Activated naive CD4-positive, alpha-beta T cell treated with anti-CD3 and anti-CD28 coated beads for 36 hours (primary cell): Measurements from ENCODE around the gene ZFP91. TPM values are rescaled to one million over a fixed set of nuclear protein-coding genes. Genes with fewer than 3 reads are reported as not detected.

Experiments used
- CTCF ChIA-PET: fragments of 350-600 bp; sonication (Branson Sonifier 250); formaldehyde crosslinking; loops from one replicate; lab custom pipeline; 2021; ENCODE audit warnings: antibody characterized with exemption; lab: Charles Lee
- DNase-seq: peaks from one replicate; pipeline ENCODE4 v3.0.0-alpha.2; 2020
- H3K27ac Mint-ChIP-seq: one replicate; pipeline ENCODE4 v1.8.0; 2021; ENCODE audit warnings: mild to moderate bottlenecking, mixed read lengths
- H3K27me3 Mint-ChIP-seq: one replicate; pipeline ENCODE4 v1.8.0; 2021; ENCODE audit warnings: low read depth, mixed read lengths
- H3K36me3 Mint-ChIP-seq: one replicate; pipeline ENCODE4 v1.8.0; 2021; ENCODE audit warnings: low read depth, mixed read lengths
- H3K4me1 Mint-ChIP-seq: one replicate; pipeline ENCODE4 v1.8.0; 2021; ENCODE audit warnings: low read depth, mixed read lengths
- H3K4me3 Mint-ChIP-seq: one replicate; pipeline ENCODE4 v1.8.0; 2021; ENCODE audit warnings: mild to moderate bottlenecking, moderate library complexity, mixed read lengths
- H3K9me3 Mint-ChIP-seq: one replicate; pipeline ENCODE4 v1.8.0; 2021; ENCODE audit warnings: mixed read lengths
- intact Hi-C: fragments of 100-400 bp; cut with micrococcal nuclease; formaldehyde crosslinking; loops from one replicate; pipeline ENCODE4 v1.15.1; 2023
- total RNA-seq, 2 experiments: library from RNA; stranded (reverse); gene quantifications; one replicate each; pipeline ENCODE4 v1.2.3, GENCODE V29; 2021

ZFP91 gene
- total RNA-seq, 2 experiments from 2014 or later = 30.5 to 32.6 TPM

DNA sequence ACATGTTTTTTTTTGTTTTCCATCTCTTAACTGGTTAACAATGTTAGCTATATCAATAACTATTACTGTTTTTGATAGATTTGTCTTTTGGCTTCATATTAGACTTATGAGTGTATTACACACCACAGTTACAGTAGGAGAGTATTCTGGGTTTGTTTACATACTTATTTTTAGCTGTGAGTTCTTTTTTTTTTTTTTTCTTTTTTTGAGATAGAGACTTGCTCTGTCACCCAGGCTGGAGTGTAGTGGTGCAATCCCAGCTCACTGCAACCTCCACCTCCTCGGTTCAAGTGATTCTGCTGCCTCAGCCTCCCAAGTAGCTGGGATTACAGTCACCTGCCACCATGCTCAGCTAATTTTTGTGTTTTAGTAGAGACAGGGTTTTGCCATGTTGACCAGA lies 71.6 kb downstream of the ZFP91 start:
- Mint-ChIP-seq H3K36me3 (peaks cover 5% of the 10 kb centered on the region), H3K27ac (no peak overlapping the region), H3K27me3 (no peaks in the 10 kb centered on the region), H3K4me1 (peaks cover 18% of the 10 kb centered on the region), H3K9me3 (peaks cover 8% of the 10 kb centered on the region), H3K4me3 (no peak overlapping the region)
- no peak for DNase-seq
- intact Hi-C loops = loop anchor here (5.0 kb wide), 2 partner anchors 77 to 507 kb away; no protein-coding TSS in a partner anchor
- CTCF ChIA-PET = interaction anchor here (0.7 to 1.3 kb wide), 3 partner anchors 21 to 138 kb away, joined by 3 to 5 read pairs (median 5); no protein-coding TSS in a partner anchor

DNA sequence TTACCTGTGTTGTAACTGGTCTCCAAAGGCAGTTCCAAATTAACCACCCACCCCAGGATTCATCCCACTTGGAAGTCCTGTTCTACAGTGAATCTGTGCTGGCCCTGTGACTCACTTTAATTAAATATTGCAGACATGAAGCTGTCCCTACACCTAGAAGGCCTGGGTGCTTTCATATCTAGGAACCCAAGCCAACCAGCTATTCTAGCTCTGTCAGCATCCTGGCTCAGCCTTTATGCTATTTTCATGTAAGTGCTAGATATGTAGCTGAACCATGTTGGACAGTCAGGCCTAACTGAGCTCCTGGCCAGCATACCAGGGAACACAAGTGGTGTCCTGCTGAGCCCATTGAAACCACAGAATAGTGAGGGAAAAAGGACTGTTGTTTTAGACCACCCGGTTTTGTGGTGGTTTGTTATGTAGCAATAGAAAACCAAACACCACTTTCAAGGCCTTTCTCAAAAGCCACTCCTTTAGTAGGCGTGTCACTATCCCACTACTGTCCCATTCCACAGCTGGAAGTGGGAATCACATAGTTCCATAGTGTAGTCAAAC lies 73.9 kb downstream of the ZFP91 start:
- no peak for DNase-seq

DNA sequence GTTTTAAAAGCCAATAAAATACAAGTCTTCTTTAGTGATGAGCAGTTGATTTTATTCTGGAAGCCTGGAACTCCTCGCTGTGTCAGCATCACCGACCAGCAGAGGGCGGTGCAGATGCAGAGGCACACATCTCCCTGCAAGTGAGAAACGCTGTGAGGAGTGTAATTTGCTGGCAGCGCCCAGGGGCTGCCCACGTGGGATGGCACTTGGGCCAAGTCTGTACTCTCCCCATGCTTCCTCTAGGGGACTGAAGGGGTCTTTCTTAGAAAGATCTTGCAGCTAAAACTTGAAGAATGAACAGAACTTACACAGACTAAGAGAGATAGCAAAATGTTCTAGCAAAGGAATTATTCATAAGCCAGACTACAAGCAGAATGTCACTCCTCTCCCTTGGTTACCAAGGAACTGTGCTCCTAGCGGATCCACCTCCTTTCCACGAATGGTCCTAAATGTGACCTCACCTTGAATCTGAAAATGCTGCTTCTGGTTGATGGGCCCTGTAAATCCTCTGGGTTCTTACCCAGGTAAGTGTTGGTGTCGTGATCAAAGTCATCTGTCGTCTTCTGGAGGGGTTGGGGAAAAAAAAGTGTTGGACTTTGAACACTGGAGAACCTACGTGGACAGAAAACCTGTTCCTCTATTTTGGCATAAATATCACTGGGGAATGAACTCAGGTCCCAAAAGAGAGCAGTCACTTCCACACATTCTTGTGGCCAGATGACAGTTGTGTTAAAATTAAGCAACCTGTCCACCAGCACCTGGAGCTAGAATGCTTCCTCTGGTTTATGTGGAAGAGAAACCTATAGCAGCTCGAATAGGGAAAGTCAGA lies 75.4 kb downstream of the ZFP91 start:
- H3K27me3 Mint-ChIP-seq = no peaks in the 10 kb centered on the region
- intact Hi-C loops = loop anchor here (1.0 to 5.0 kb wide), 8 partner anchors 21 to 503 kb away; no protein-coding TSS in a partner anchor
- H3K4me1 Mint-ChIP-seq = peaks cover 18% of the 10 kb centered on the region
- no peak overlapping the region for H3K27ac Mint-ChIP-seq
- no peaks in the 10 kb centered on the region for H3K36me3 Mint-ChIP-seq
- no peaks in the 10 kb centered on the region for H3K9me3 Mint-ChIP-seq
- no peak overlapping the region for H3K4me3 Mint-ChIP-seq
- peak; percentile 89 for DNase-seq
- CTCF ChIA-PET = interaction anchor here (0.6 to 4.3 kb wide), 20 partner anchors 8 to 543 kb away, joined by 3 to 32 read pairs (median 4); no protein-coding TSS in a partner anchor

More for the DNA sequence above, 73.9 kb downstream of the ZFP91 start:
- peaks cover 18% of the 10 kb centered on the region for H3K4me1 Mint-ChIP-seq
- CTCF ChIA-PET = interaction anchor here (0.7 to 4.3 kb wide), 13 partner anchors 11 to 506 kb away, joined by 3 to 32 read pairs (median 4); no protein-coding TSS in a partner anchor
- intact Hi-C loops = loop anchor here (5.0 kb wide), 2 partner anchors 74 to 504 kb away; no protein-coding TSS in a partner anchor
- no peaks in the 10 kb centered on the region for H3K27me3 Mint-ChIP-seq
- H3K27ac Mint-ChIP-seq = no peak overlapping the region
- H3K4me3 Mint-ChIP-seq = no peak overlapping the region
- H3K36me3 Mint-ChIP-seq = no peaks in the 10 kb centered on the region
- no peaks in the 10 kb centered on the region for H3K9me3 Mint-ChIP-seq

DNA sequence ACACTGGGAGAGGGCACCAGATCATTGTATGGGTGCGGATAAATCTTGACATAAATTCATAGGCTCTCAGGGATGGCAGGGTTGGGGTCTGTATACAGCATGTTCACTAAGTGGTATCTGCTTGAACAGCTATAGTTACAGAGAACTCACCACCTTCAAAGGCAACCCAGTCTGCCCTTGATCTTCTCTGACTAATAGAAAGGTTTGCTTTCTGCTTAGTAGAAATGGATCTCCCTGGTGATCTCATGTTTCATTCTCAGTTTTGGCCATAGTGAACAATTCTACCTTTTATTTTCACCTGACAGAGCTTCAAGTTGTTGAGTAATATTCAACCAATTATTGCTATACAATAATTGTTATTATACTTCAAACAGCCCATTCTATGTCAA lies 76.0 kb downstream of the ZFP91 start:
- intact Hi-C loops = loop anchor here (1.0 to 5.0 kb wide), 8 partner anchors 20 to 502 kb away; no protein-coding TSS in a partner anchor
- Mint-ChIP-seq H3K27me3 (no peaks in the 10 kb centered on the region), H3K4me3 (no peak overlapping the region), H3K4me1 (peaks cover 18% of the 10 kb centered on the region), H3K9me3 (no peaks in the 10 kb centered on the region), H3K36me3 (no peaks in the 10 kb centered on the region), H3K27ac (no peak overlapping the region)
- CTCF ChIA-PET = interaction anchor here (0.6 to 4.3 kb wide), 18 partner anchors 9 to 544 kb away, joined by 3 to 32 read pairs (median 4); no protein-coding TSS in a partner anchor
- DNase-seq = peak; percentile 33

DNA sequence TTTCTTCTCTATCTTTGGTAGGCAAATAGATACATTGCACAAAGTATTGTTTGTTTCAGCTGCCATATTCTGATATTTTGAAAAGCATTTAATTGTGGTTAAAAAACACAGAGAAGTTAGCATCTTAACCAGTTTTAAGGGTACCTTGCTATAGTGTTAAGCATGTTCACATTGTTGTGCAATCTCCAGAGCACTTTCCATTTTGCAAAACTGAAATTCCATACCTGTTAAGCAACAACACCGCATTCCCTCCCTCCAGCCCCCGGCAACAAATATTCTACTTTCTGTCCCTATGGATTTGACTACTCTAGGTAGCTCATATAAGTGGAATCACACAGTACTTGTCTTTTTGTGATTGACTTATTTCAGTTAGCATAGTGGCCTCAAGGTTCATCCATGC lies 77.5 kb downstream of the ZFP91 start:
- Mint-ChIP-seq H3K36me3 (no peaks in the 10 kb centered on the region), H3K4me1 (peaks cover 18% of the 10 kb centered on the region), H3K9me3 (no peaks in the 10 kb centered on the region), H3K27ac (no peak overlapping the region), H3K27me3 (no peaks in the 10 kb centered on the region), H3K4me3 (no peak overlapping the region)
- no peak for DNase-seq
- CTCF ChIA-PET = interaction anchor here (1.3 kb wide), 1 partner anchor 88 kb away, joined by 3 read pairs; no protein-coding TSS in a partner anchor
- intact Hi-C loops = no loop called here

DNA sequence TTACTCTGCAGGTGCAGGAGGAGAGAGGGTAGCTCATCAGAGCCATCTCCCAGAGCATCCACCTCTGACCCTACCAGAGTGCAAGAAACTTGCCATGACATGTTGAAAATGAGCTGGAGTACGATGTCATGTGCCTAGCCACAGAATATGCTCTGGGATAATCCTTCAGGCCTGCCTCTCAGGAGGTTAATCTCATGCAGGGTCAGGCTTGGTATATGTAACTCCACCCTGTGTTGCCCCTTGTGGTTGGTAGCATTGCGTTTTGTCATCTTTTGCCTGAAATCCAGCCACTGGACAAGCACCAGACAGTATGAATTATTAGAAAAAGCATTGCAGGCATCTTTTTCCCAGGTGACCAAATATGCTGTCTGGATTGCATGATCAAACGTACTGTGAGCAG lies 79.8 kb downstream of the ZFP91 start:
- Mint-ChIP-seq H3K27me3 (peaks cover 8% of the 10 kb centered on the region), H3K9me3 (no peaks in the 10 kb centered on the region), H3K27ac (no peak overlapping the region), H3K4me3 (no peak overlapping the region), H3K36me3 (no peaks in the 10 kb centered on the region), H3K4me1 (peaks cover 18% of the 10 kb centered on the region)
- no peak for DNase-seq
- CTCF ChIA-PET = interaction anchor here (0.6 kb wide), 1 partner anchor 399 kb away, joined by 3 read pairs; no protein-coding TSS in a partner anchor
- intact Hi-C loops = no loop called here

DNA sequence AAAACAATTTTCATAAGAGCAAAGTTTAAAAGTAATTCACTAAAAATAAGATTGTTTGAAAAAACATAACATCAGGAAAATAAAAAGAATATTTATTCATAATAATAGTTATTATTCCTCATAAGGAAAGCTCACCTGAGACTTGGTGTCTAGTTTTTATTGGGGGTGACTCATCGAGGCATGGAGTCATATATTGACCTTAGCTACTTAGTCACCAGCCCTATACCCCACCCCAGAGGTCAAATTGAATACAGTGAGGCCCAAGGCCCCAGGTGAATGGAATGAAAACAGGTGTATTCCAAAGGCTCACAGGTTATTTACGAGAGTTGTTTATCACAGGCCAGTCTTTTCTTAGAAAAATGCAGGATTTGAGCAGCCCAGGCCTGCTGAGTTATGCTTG lies 80.5 kb downstream of the ZFP91 start:
- Mint-ChIP-seq H3K27me3 (peaks cover 8% of the 10 kb centered on the region), H3K27ac (no peak overlapping the region)

DNA sequence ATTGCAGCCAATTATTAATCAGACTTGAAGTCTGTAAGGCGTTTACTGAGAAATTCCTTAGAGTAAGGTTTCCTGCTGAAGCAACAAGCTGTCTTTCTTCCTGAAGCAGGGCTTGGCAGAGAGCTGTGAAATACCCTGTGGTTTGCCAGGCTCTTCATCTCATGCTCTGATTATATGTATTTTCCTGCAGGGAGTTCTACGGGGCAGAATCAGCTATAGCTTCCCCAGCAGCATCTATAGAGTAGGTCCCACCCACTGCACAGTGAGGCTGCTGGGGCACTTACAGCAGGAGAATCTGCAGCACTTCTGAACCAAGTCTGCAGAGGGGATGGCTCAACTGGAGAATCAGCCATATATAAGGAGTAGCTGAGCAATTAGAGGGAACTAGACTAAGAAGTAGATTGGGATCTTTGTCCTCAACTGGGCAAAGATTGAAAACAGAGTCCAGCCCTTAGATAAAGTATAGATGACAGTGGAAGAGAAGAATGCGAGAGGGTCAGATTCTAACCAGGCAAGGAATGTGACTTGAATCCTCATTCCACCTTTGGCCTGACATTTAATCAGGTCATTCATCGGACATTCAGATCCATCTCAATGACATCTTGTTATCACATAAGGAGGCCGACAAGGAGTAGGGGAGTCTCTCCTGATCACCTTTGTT lies 81.2 kb downstream of the ZFP91 start:
- no peak for DNase-seq
- Mint-ChIP-seq H3K4me3 (no peak overlapping the region), H3K36me3 (no peaks in the 10 kb centered on the region), H3K4me1 (peaks cover 5% of the 10 kb centered on the region), H3K27ac (no peak overlapping the region), H3K27me3 (peaks cover 8% of the 10 kb centered on the region), H3K9me3 (no peaks in the 10 kb centered on the region)
- CTCF ChIA-PET = interaction anchor here (1.1 kb wide), 1 partner anchor 128 kb away, joined by 3 read pairs; no protein-coding TSS in a partner anchor
- intact Hi-C loops = no loop called here

More for the DNA sequence above, 80.5 kb downstream of the ZFP91 start:
- intact Hi-C loops = no loop called here
- CTCF ChIA-PET = interaction anchor here (1.1 kb wide), 1 partner anchor 129 kb away, joined by 3 read pairs; no protein-coding TSS in a partner anchor
- DNase-seq = no peak
- H3K4me1 Mint-ChIP-seq = peaks cover 11% of the 10 kb centered on the region
- H3K4me3 Mint-ChIP-seq = no peak overlapping the region
- no peaks in the 10 kb centered on the region for H3K9me3 Mint-ChIP-seq
- H3K36me3 Mint-ChIP-seq = no peaks in the 10 kb centered on the region

Other genes with a start within 250 kb of the ZFP91 start
- gene OR5B17, start 220.0 kb upstream of the ZFP91 start, total RNA-seq = not detected
- gene OR5B3, start 172.2 kb upstream of the ZFP91 start, total RNA-seq = not detected
- gene OR5B2, start 150.9 kb upstream of the ZFP91 start, total RNA-seq = not detected
- not detected for gene OR5B12, start 136.8 kb upstream of the ZFP91 start, total RNA-seq
- gene OR5B21, start 71.0 kb upstream of the ZFP91 start, total RNA-seq = not detected
- gene LPXN, start 3.2 kb upstream of the ZFP91 start, total RNA-seq = 10 to 100 TPM; 84.9 to 85.1 TPM
- gene CNTF, start 43.6 kb downstream of the ZFP91 start, total RNA-seq = 1 to 10 TPM in 1 of 2 experiments, under 1 TPM in 1; 0.77 to 1.1 TPM
- gene GLYAT, start 152.9 kb downstream of the ZFP91 start, total RNA-seq = not detected